G401.6 (cell line): Measurements from ENCODE around the gene DPYD.

ENCODE experiments used
- FAIRE-seq: peaks from 2 replicates; lab custom pipeline; 2012; peaks lifted over from hg19 to GRCh38; lab: Jason Lieb, UNC

DPYD gene

GRCh38 chr1:97034651-97035050 is 886.2 kb downstream of the DPYD start:
- FAIRE-seq: no peak

- no peak for FAIRE-seq
These were observed 886.9 kb downstream of the DPYD start for GRCh38 chr1:97033949-97034348.
